ENCODE measurements around the gene CEACAM16.

The CEACAM16 gene

GRCh38 chr19:44740351-44740824 is 41.4 kb downstream of the CEACAM16 start:
- H3K79me2 ChIP-seq (ENCODE audit: control insufficient read depth, low read length) = no peaks in the 10 kb centered on the region
- H3K27me3 ChIP-seq (ENCODE audit: control insufficient read depth, low read length) = peaks cover 21% of the 10 kb centered on the region
- no peak overlapping the region for H3K27ac ChIP-seq (ENCODE audit: low read depth, low read length)
- H3K4me2 ChIP-seq (ENCODE audit: low read length) = no peak overlapping the region
- H3K4me3 ChIP-seq (ENCODE audit: low read length) = no peak overlapping the region
- H3F3A ChIP-seq (ENCODE audit: control insufficient read depth, insufficient read depth) = no peaks in the 10 kb centered on the region
- no peaks in the 10 kb centered on the region for H3K9me2 ChIP-seq (replicated peaks; ENCODE audit: control insufficient read depth, low read length)
- H3K4me1 ChIP-seq (ENCODE audit: control insufficient read depth, low read length) = peaks cover 11% of the 10 kb centered on the region
- no peak for TF ChIP-seq EZH2phosphoT487 (IDR thresholded peaks at IDR 0.05; ENCODE audit: borderline replicate concordance, low read length)
- peak; percentile 16 for TF ChIP-seq CTCF (IDR thresholded peaks at IDR 0.05; ENCODE audit: low read depth, low read length, poor library complexity, severe bottlenecking)
- H4K20me1 ChIP-seq (ENCODE audit: control insufficient read depth, insufficient read depth, low read depth, low read length) = no peaks in the 10 kb centered on the region
- no peaks in the 10 kb centered on the region for H3K36me3 ChIP-seq (ENCODE audit: control insufficient read depth, low read length)
- H3K9me3 ChIP-seq (ENCODE audit: control insufficient read depth, insufficient read depth, low read length) = no peaks in the 10 kb centered on the region

- H3K4me1 ChIP-seq (ENCODE audit: control insufficient read depth, low read length) = peaks cover 11% of the 10 kb centered on the region
- H3K27me3 ChIP-seq (ENCODE audit: control insufficient read depth, low read length) = peaks cover 25% of the 10 kb centered on the region
- no peak overlapping the region for H3K27ac ChIP-seq (ENCODE audit: low read depth, low read length)
- no peak for TF ChIP-seq EZH2phosphoT487 (IDR thresholded peaks at IDR 0.05; ENCODE audit: borderline replicate concordance, low read length)
- no peak for TF ChIP-seq CTCF (IDR thresholded peaks at IDR 0.05; ENCODE audit: low read depth, low read length, poor library complexity, severe bottlenecking)
- no peaks in the 10 kb centered on the region for H3K79me2 ChIP-seq (ENCODE audit: control insufficient read depth, low read length)
- H3K4me2 ChIP-seq (ENCODE audit: low read length) = no peak overlapping the region
- H3K36me3 ChIP-seq (ENCODE audit: control insufficient read depth, low read length) = no peaks in the 10 kb centered on the region
- H3K4me3 ChIP-seq (ENCODE audit: low read length) = no peak overlapping the region
- H3F3A ChIP-seq (ENCODE audit: control insufficient read depth, insufficient read depth) = no peaks in the 10 kb centered on the region
- no peaks in the 10 kb centered on the region for H4K20me1 ChIP-seq (ENCODE audit: control insufficient read depth, insufficient read depth, low read depth, low read length)
- no peaks in the 10 kb centered on the region for H3K9me2 ChIP-seq (replicated peaks; ENCODE audit: control insufficient read depth, low read length)
- H3K9me3 ChIP-seq (ENCODE audit: control insufficient read depth, insufficient read depth, low read length) = no peaks in the 10 kb centered on the region
Observed at GRCh38 chr19:44741258-44741731, 42.3 kb downstream of the CEACAM16 start.

GRCh38 chr19:44741841-44742329 is 42.9 kb downstream of the CEACAM16 start:
- peaks cover 15% of the 10 kb centered on the region for H3K4me1 ChIP-seq (ENCODE audit: control insufficient read depth, low read length)

More at GRCh38 chr19:44741841-44742329, 42.9 kb downstream of the CEACAM16 start:
- Histone ChIP-seq H3F3A (ENCODE audit: control insufficient read depth, insufficient read depth) (no peaks in the 10 kb centered on the region), H4K20me1 (ENCODE audit: control insufficient read depth, insufficient read depth, low read depth, low read length) (no peaks in the 10 kb centered on the region), H3K4me2 (ENCODE audit: low read length) (no peak overlapping the region), H3K9me2 (replicated peaks; ENCODE audit: control insufficient read depth, low read length) (no peaks in the 10 kb centered on the region), H3K27me3 (ENCODE audit: control insufficient read depth, low read length) (peaks cover 31% of the 10 kb centered on the region), H3K36me3 (ENCODE audit: control insufficient read depth, low read length) (no peaks in the 10 kb centered on the region), H3K27ac (ENCODE audit: low read depth, low read length) (no peak overlapping the region), H3K9me3 (ENCODE audit: control insufficient read depth, insufficient read depth, low read length) (no peaks in the 10 kb centered on the region), H3K4me3 (ENCODE audit: low read length) (no peak overlapping the region), H3K79me2 (ENCODE audit: control insufficient read depth, low read length) (no peaks in the 10 kb centered on the region)
- TF ChIP-seq CTCF (IDR thresholded peaks at IDR 0.05; ENCODE audit: low read depth, low read length, poor library complexity, severe bottlenecking) (no peak), EZH2phosphoT487 (IDR thresholded peaks at IDR 0.05; ENCODE audit: borderline replicate concordance, low read length) (no peak)
